K562 (cell line): ENCODE data around the gene RSBN1L. TPM values are rescaled to one million over a fixed set of nuclear protein-coding genes. Genes with fewer than 3 reads are reported as not detected.
A peak's percentile ranks its signal among the peaks of the same experiment; 100 is the strongest.

ENCODE experiments used
- CBX8 ChIP-seq: fragments of 200-600 bp; sonication (generic); IDR thresholded peaks from 2 replicates; pipeline ENCODE4 v1.6.1; 2012; ENCODE audit warnings: borderline replicate concordance, mixed run types, low read depth, mild to moderate bottlenecking, moderate library complexity, mixed read lengths, low read length, control low read depth, inconsistent platforms; ENCODE audit not compliant: poor library complexity, severe bottlenecking; ENCODE audit errors: extremely low read depth
- ESRRB ChIP-seq: fragments of 250-450 bp; sonication (Bioruptor Pico); IDR thresholded peaks from 2 replicates; pipeline ENCODE4 v1.5.0; 2020; ENCODE audit warnings: mild to moderate bottlenecking, moderate library complexity, borderline replicate concordance
- FOS ChIP-seq: IDR thresholded peaks from 3 replicates; pipeline ENCODE4 v1.6.1; 2011; ENCODE audit not compliant: insufficient read length; ENCODE audit errors: extremely low read depth
- FOXJ3 ChIP-seq: sonication (generic); formaldehyde crosslinking; IDR thresholded peaks from 2 replicates; pipeline ENCODE4 v1.4.0; 2020; ENCODE audit warnings: mild to moderate bottlenecking, missing genetic modification reagents
- MCM5 ChIP-seq: fragments of 450-650 bp; IDR thresholded peaks from 2 replicates; pipeline ENCODE4 v1.6.1; 2016; ENCODE audit warnings: low read depth
- MXI1 ChIP-seq: IDR thresholded peaks from 2 replicates; pipeline ENCODE4 v1.6.1; 2011; ENCODE audit warnings: low read depth, mild to moderate bottlenecking, improper control_type of control experiment, low read length
- NFE2L1 ChIP-seq: fragments of 450-650 bp; IDR thresholded peaks from 2 replicates; pipeline ENCODE4 v1.6.1; 2016; ENCODE audit warnings: missing genetic modification characterization, low read depth, mild to moderate bottlenecking, missing compliant biosample characterization, moderate library complexity, borderline replicate concordance
- PPARD ChIP-seq: fragments of 250-450 bp; sonication (Bioruptor Pico); IDR thresholded peaks from 2 replicates; pipeline ENCODE4 v1.8.0; 2022; ENCODE audit warnings: inconsistent platforms, mild to moderate bottlenecking, moderate library complexity
- RB1 ChIP-seq: fragments of 450-650 bp; IDR thresholded peaks from 2 replicates; pipeline ENCODE4 v1.6.1; 2017; ENCODE audit warnings: low read depth, mild to moderate bottlenecking
- RBM22 ChIP-seq: fragments of 200-400 bp; formaldehyde crosslinking; IDR thresholded peaks from 2 replicates; pipeline ENCODE4 v1.6.1; 2018; ENCODE audit warnings: low read length, low read depth; ENCODE audit not compliant: poor library complexity, severe bottlenecking
- SAFB ChIP-seq: fragments of 200-400 bp; formaldehyde crosslinking; IDR thresholded peaks from 2 replicates; pipeline ENCODE4 v1.6.1; 2017; ENCODE audit warnings: low read depth, low read length, borderline replicate concordance
- SMARCA4 ChIP-seq: fragments of 450-650 bp; IDR thresholded peaks from 2 replicates; pipeline ENCODE4 v1.6.1; 2016
- SP2 ChIP-seq: IDR thresholded peaks from 2 replicates; pipeline ENCODE4 v1.6.1; 2011; ENCODE audit warnings: mild to moderate bottlenecking, low read depth, low read length, moderate library complexity; ENCODE audit not compliant: poor library complexity, severe bottlenecking; ENCODE audit errors: extremely low read depth
- TGIF2 ChIP-seq: sonication (generic); formaldehyde crosslinking; IDR thresholded peaks from 2 replicates; pipeline ENCODE4 v1.8.1; 2022; ENCODE audit warnings: mild to moderate bottlenecking, missing genetic modification reagents, moderate library complexity
- ZBTB1 ChIP-seq: sonication (generic); formaldehyde crosslinking; IDR thresholded peaks from 2 replicates; pipeline ENCODE4 v1.8.1; 2023; ENCODE audit warnings: missing genetic modification reagents, low read depth, mild to moderate bottlenecking, borderline replicate concordance
- ZKSCAN8 ChIP-seq: fragments of 200-800 bp; sonication (Bioruptor generic); IDR thresholded peaks from 2 replicates; pipeline ENCODE4 v1.6.1; 2016; ENCODE audit warnings: missing genetic modification characterization, missing compliant biosample characterization
- ZNF146 ChIP-seq: IDR thresholded peaks from one replicate; pipeline ENCODE4 v1.6.1; 2018; ENCODE audit warnings: missing compliant biosample characterization; ENCODE audit not compliant: unreplicated experiment
- ZNF3 ChIP-seq: fragments of 250-450 bp; sonication (Bioruptor Pico); IDR thresholded peaks from 2 replicates; pipeline ENCODE4 v1.5.0; 2021; ENCODE audit warnings: mild to moderate bottlenecking, moderate library complexity
- ZNF699 ChIP-seq: fragments of 250-450 bp; sonication (Bioruptor Pico); IDR thresholded peaks from 2 replicates; pipeline ENCODE4 v1.8.0; 2021; ENCODE audit warnings: mild to moderate bottlenecking, moderate library complexity; ENCODE audit not compliant: insufficient replicate concordance
- ZNF77 ChIP-seq: fragments of 250-450 bp; sonication (Bioruptor Pico); IDR thresholded peaks from 2 replicates; pipeline ENCODE4 v1.5.0; 2020
- polyA plus RNA-seq, 8 experiments: library from polyadenylated mRNA; depleted of rRNA in 4 of 8; stranded (reverse) in 5 of 8; unstranded in 3 of 8; fragments of >200 nt; fragmentation: Nextera tagmentation in 2 of 8; fragmentation: Illumina TruSeq in 1 of 8; extraction: Ambion mirVana in 2 of 8; extraction: Trizol in 1 of 8; gene quantifications; 2 replicates each; pipeline versions ENCODE4 v1.2.1 to v1.2.3, GENCODE V29; 2011 to 2014; ENCODE audit warnings: inconsistent platforms in 1 of 8, missing spikeins in 1 of 8
- total RNA-seq, 7 experiments: library from RNA; depleted of rRNA in 6 of 7; stranded (reverse); fragments of >200 nt in 6 of 7; fragmentation: Illumina TruSeq in 2 of 7; extraction: Trizol in 2 of 7; gene quantifications; 2 replicates each; pipeline versions ENCODE4 v1.2.1 to v1.2.3, GENCODE V29; 2011 to 2021; ENCODE audit warnings: low replicate concordance in 1 of 7
- TF ChIP-seq, protein P1 (sequence below): sonication (generic); formaldehyde crosslinking; IDR thresholded peaks from 2 replicates; pipeline ENCODE4 v1.8.1; 2023; ENCODE audit warnings: mild to moderate bottlenecking, missing genetic modification reagents
- TF ChIP-seq, protein P2 (sequence below): fragments of 250-450 bp; sonication (Bioruptor Pico); IDR thresholded peaks from 2 replicates; pipeline ENCODE4 v1.5.0; 2020; ENCODE audit warnings: mild to moderate bottlenecking
- TF ChIP-seq, protein P3 (sequence below), 2 experiments: fragments of 450-650 bp in 1 of 2; sonication (generic) in 1 of 2; formaldehyde crosslinking; conservative IDR thresholded peaks; 2 replicates each; pipeline versions ENCODE4 v1.4.0 to v1.8.1; 2020 to 2022; ENCODE audit warnings: mild to moderate bottlenecking in 1 of 2, missing genetic modification reagents in 1 of 2
- TF ChIP-seq, protein P4 (sequence below): fragments of 250-450 bp; sonication (Bioruptor Pico); IDR thresholded peaks from 2 replicates; pipeline ENCODE4 v1.9.0; 2021; ENCODE audit warnings: mild to moderate bottlenecking, inconsistent platforms

RSBN1L gene
- total and polyA plus RNA-seq, 9 of the 15 experiments (the other 6 are each of a cell fraction or from before 2014, with no cell fraction given), result 6.2 to 35.2 (median 20.1) TPM

GRCh38 chr7:77800158-77800557 lies 103.9 kb downstream of the RSBN1L start (continued):
- TF ChIP-seq TGIF2 (CRISPR knock-in tag) (no peak), NFE2L1 (tag) (no peak), MCM5 (no peak), ZNF699 (no peak), RB1 (no peak), RBM22 (no peak), ZBTB1 (CRISPR knock-in tag) (no peak), ZKSCAN8 (CRISPR knock-in tag) (no peak), PPARD (no peak), ZNF146 (CRISPR knock-in tag) (no peak), ZNF3 (CRISPR knock-in tag) (0 out of 2 replicates have a peak, but pooled peaks have one; percentile 31), SMARCA4 (peak; percentile 71), SAFB (no peak), SP2 (no peak), CBX8 (no peak), FOS (no peak), ESRRB (CRISPR knock-in tag) (no peak), FOXJ3 (CRISPR knock-in tag) (no peak), MXI1 (no peak), ZNF77 (CRISPR knock-in tag) (no peak)
- TF ChIP-seq, protein P1, sequence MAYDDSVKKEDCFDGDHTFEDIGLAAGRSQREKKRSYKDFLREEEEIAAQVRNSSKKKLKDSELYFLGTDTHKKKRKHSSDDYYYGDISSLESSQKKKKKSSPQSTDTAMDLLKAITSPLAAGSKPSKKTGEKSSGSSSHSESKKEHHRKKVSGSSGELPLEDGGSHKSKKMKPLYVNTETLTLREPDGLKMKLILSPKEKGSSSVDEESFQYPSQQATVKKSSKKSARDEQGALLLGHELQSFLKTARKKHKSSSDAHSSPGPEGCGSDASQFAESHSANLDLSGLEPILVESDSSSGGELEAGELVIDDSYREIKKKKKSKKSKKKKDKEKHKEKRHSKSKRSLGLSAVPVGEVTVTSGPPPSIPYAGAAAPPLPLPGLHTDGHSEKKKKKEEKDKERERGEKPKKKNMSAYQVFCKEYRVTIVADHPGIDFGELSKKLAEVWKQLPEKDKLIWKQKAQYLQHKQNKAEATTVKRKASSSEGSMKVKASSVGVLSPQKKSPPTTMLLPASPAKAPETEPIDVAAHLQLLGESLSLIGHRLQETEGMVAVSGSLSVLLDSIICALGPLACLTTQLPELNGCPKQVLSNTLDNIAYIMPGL (CRISPR knock-in tag), result no peak
- TF ChIP-seq, protein P2, sequence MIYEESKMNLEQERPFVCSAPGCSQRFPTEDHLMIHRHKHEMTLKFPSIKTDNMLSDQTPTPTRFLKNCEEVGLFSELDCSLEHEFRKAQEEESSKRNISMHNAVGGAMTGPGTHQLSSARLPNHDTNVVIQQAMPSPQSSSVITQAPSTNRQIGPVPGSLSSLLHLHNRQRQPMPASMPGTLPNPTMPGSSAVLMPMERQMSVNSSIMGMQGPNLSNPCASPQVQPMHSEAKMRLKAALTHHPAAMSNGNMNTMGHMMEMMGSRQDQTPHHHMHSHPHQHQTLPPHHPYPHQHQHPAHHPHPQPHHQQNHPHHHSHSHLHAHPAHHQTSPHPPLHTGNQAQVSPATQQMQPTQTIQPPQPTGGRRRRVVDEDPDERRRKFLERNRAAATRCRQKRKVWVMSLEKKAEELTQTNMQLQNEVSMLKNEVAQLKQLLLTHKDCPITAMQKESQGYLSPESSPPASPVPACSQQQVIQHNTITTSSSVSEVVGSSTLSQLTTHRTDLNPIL (CRISPR knock-in tag), result no peak
- TF ChIP-seq, protein P3, sequence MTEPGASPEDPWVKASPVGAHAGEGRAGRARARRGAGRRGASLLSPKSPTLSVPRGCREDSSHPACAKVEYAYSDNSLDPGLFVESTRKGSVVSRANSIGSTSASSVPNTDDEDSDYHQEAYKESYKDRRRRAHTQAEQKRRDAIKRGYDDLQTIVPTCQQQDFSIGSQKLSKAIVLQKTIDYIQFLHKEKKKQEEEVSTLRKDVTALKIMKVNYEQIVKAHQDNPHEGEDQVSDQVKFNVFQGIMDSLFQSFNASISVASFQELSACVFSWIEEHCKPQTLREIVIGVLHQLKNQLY (CRISPR knock-in tag; conservative IDR thresholded peaks at IDR 0.05), result no peak
- TF ChIP-seq, protein P4, sequence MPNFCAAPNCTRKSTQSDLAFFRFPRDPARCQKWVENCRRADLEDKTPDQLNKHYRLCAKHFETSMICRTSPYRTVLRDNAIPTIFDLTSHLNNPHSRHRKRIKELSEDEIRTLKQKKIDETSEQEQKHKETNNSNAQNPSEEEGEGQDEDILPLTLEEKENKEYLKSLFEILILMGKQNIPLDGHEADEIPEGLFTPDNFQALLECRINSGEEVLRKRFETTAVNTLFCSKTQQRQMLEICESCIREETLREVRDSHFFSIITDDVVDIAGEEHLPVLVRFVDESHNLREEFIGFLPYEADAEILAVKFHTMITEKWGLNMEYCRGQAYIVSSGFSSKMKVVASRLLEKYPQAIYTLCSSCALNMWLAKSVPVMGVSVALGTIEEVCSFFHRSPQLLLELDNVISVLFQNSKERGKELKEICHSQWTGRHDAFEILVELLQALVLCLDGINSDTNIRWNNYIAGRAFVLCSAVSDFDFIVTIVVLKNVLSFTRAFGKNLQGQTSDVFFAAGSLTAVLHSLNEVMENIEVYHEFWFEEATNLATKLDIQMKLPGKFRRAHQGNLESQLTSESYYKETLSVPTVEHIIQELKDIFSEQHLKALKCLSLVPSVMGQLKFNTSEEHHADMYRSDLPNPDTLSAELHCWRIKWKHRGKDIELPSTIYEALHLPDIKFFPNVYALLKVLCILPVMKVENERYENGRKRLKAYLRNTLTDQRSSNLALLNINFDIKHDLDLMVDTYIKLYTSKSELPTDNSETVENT (CRISPR knock-in tag), result no peak
